ENCODE results near the gene OR9Q2.

Gene OR9Q2

DNA sequence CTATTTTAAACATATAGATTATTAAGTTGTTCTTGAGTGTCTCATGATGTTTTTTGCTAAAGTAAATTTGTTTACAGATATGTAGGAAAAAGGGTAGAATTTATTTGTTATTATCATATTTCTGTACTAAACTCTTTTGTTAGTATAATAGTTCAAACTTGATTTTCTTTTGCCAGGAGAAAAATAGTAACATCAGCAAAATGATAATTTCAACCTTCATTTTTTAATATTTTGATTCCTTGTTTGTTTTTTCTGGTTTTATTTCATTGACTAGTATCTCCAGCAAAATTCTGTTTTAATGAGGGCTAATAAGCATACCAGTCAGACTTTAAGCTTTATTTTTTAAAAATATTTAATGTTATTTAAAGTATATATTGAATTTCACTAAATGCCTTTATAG, 27.6 kb downstream of the OR9Q2 start:
- Histone ChIP-seq H3K27ac (ENCODE audit: low read depth, low read length) (no peak overlapping the region), H3F3A (ENCODE audit: insufficient read depth) (no peaks in the 10 kb centered on the region), H3K36me3 (ENCODE audit: low read length) (no peaks in the 10 kb centered on the region), H4K20me1 (ENCODE audit: low read depth, low read length) (no peaks in the 10 kb centered on the region), H3K79me2 (ENCODE audit: insufficient read depth, low read length) (no peaks in the 10 kb centered on the region), H3K27me3 (ENCODE audit: low read length) (no peaks in the 10 kb centered on the region), H3K9ac (ENCODE audit: low read length) (no peak overlapping the region), H2AFZ (ENCODE audit: low read depth, low read length, severe bottlenecking) (no peak overlapping the region), H3K4me2 (ENCODE audit: low read depth, low read length, poor library complexity, severe bottlenecking) (no peak overlapping the region), H3K9me2 (replicated peaks; ENCODE audit: insufficient read depth, low read length) (no peaks in the 10 kb centered on the region), H3K9me3 (ENCODE audit: insufficient read depth, low read length) (no peaks in the 10 kb centered on the region), H3K4me3 (ENCODE audit: insufficient read depth, low read length, poor library complexity, severe bottlenecking) (no peak overlapping the region)
- TF ChIP-seq CTCF (IDR thresholded peaks at IDR 0.05; ENCODE audit: insufficient read depth, low read length, poor library complexity, severe bottlenecking): no peak
- no peak for TF ChIP-seq EZH2phosphoT487 (conservative IDR thresholded peaks at IDR 0.05; ENCODE audit: low read length)

GRCh38 chr11:58222721-58223120, 33.9 kb downstream of the OR9Q2 start:
- no peaks in the 10 kb centered on the region for H3K9me3 ChIP-seq (ENCODE audit: insufficient read depth, low read length)
- no peak overlapping the region for H3K4me2 ChIP-seq (ENCODE audit: low read depth, low read length, poor library complexity, severe bottlenecking)
- H3K9me2 ChIP-seq (replicated peaks; ENCODE audit: insufficient read depth, low read length): no peaks in the 10 kb centered on the region
- no peaks in the 10 kb centered on the region for H4K20me1 ChIP-seq (ENCODE audit: low read depth, low read length)
- no peak overlapping the region for H2AFZ ChIP-seq (ENCODE audit: low read depth, low read length, severe bottlenecking)
- H3F3A ChIP-seq (ENCODE audit: insufficient read depth): no peaks in the 10 kb centered on the region
- H3K36me3 ChIP-seq (ENCODE audit: low read length): no peaks in the 10 kb centered on the region
- H3K9ac ChIP-seq (ENCODE audit: low read length): no peak overlapping the region
- no peaks in the 10 kb centered on the region for H3K79me2 ChIP-seq (ENCODE audit: insufficient read depth, low read length)
- H3K27ac ChIP-seq (ENCODE audit: low read depth, low read length): no peak overlapping the region
- TF ChIP-seq CTCF (IDR thresholded peaks at IDR 0.05; ENCODE audit: insufficient read depth, low read length, poor library complexity, severe bottlenecking): no peak
- TF ChIP-seq EZH2phosphoT487 (conservative IDR thresholded peaks at IDR 0.05; ENCODE audit: low read length): no peak
- H3K4me3 ChIP-seq (ENCODE audit: insufficient read depth, low read length, poor library complexity, severe bottlenecking): no peak overlapping the region
- H3K27me3 ChIP-seq (ENCODE audit: low read length): no peaks in the 10 kb centered on the region

GRCh38 chr11:58227956-58228615, 39.2 kb downstream of the OR9Q2 start:
- H3K4me3 ChIP-seq (ENCODE audit: insufficient read depth, low read length, poor library complexity, severe bottlenecking): no peak overlapping the region
- H3K79me2 ChIP-seq (ENCODE audit: insufficient read depth, low read length): no peaks in the 10 kb centered on the region
- H3K36me3 ChIP-seq (ENCODE audit: low read length): no peaks in the 10 kb centered on the region
- no peak overlapping the region for H3K9ac ChIP-seq (ENCODE audit: low read length)
- H3K9me2 ChIP-seq (replicated peaks; ENCODE audit: insufficient read depth, low read length): no peaks in the 10 kb centered on the region
- TF ChIP-seq EZH2phosphoT487 (conservative IDR thresholded peaks at IDR 0.05; ENCODE audit: low read length): no peak
- no peak for TF ChIP-seq CTCF (IDR thresholded peaks at IDR 0.05; ENCODE audit: insufficient read depth, low read length, poor library complexity, severe bottlenecking)
- H3K27ac ChIP-seq (ENCODE audit: low read depth, low read length): no peak overlapping the region
- H2AFZ ChIP-seq (ENCODE audit: low read depth, low read length, severe bottlenecking): no peak overlapping the region
- no peaks in the 10 kb centered on the region for H3K27me3 ChIP-seq (ENCODE audit: low read length)
- H3K9me3 ChIP-seq (ENCODE audit: insufficient read depth, low read length): no peaks in the 10 kb centered on the region
- H3F3A ChIP-seq (ENCODE audit: insufficient read depth): no peaks in the 10 kb centered on the region
- 0 out of 2 replicates have a peak, but pooled peaks cover 4% of the 10 kb centered on the region for H4K20me1 ChIP-seq (ENCODE audit: low read depth, low read length)
- H3K4me2 ChIP-seq (ENCODE audit: low read depth, low read length, poor library complexity, severe bottlenecking): no peak overlapping the region
